ENCODE measurements around the gene ABCA7.

Gene ABCA7

GRCh38 chr19:1079566-1080111, 39.7 kb downstream of the ABCA7 start:
- H3K27ac ChIP-seq = no peak overlapping the region
- no peak for TF ChIP-seq CTCF (conservative IDR thresholded peaks at IDR 0.05)

- TF ChIP-seq CTCF (conservative IDR thresholded peaks at IDR 0.05) = no peak
- no peak overlapping the region for H3K27ac ChIP-seq
Observed at GRCh38 chr19:1080360-1081161, 40.7 kb downstream of the ABCA7 start.

GRCh38 chr19:1081301-1082164, 41.6 kb downstream of the ABCA7 start:
- no peak for TF ChIP-seq CTCF (conservative IDR thresholded peaks at IDR 0.05)
- H3K27ac ChIP-seq = 0 out of 2 replicates have a peak overlapping the region, but pooled peaks have one; percentile 26

GRCh38 chr19:1082165-1082927, 42.4 kb downstream of the ABCA7 start:
- TF ChIP-seq CTCF (conservative IDR thresholded peaks at IDR 0.05) = no peak
- peak overlapping the region; percentile 69 for H3K27ac ChIP-seq

- peak overlapping the region; percentile 69 for H3K27ac ChIP-seq
- no peak for TF ChIP-seq CTCF (conservative IDR thresholded peaks at IDR 0.05)
Observed at GRCh38 chr19:1082928-1083816, 43.3 kb downstream of the ABCA7 start.

- no peak overlapping the region for H3K27ac ChIP-seq
- TF ChIP-seq CTCF (conservative IDR thresholded peaks at IDR 0.05) = no peak
Observed at GRCh38 chr19:1084024-1084868, 44.3 kb downstream of the ABCA7 start.
